ENCODE results near the gene ADAMTSL3. TPM values are rescaled to one million over a fixed set of nuclear protein-coding genes. Genes with fewer than 3 reads are reported as not detected.

Gene ADAMTSL3
- total and polyA plus RNA-seq, 4 donors = 3.5 to 19.0 (median 8.0) TPM

GRCh38 chr15:83673385-83673784, 19.5 kb downstream of the ADAMTSL3 start:
- WGBS = 80% methylated on average over 1 of the region's 1 CpG
- TF ChIP-seq RAD21 (IDR thresholded peaks at IDR 0.05) (no peak), CTCF (IDR thresholded peaks at IDR 0.05; ENCODE audit: low read depth, low read length, missing input control) (no peak), EGR1 (IDR thresholded peaks at IDR 0.05; ENCODE audit: low read depth in 2 of 2) (no peak), NR2F2 (IDR thresholded peaks at IDR 0.05) (no peak), MAX (IDR thresholded peaks at IDR 0.05) (no peak), YY1 (IDR thresholded peaks at IDR 0.05) (no peak), FOXA2 (IDR thresholded peaks at IDR 0.05) (no peak), ATF3 (IDR thresholded peaks at IDR 0.05) (no peak), HNF4G (IDR thresholded peaks at IDR 0.05) (no peak), FOXA1 (IDR thresholded peaks at IDR 0.05) (no peak), SP1 (IDR thresholded peaks at IDR 0.05) (no peak), REST (IDR thresholded peaks at IDR 0.05) (no peak), ZBTB33 (IDR thresholded peaks at IDR 0.05) (no peak)
- no peak overlapping the region for H3K9ac ChIP-seq (ENCODE audit: low read depth in 1 of 2, low read length in 2 of 2)
- DNase-seq (ENCODE audit: low spot score) = no peak
- H3K9me3 ChIP-seq (ENCODE audit: control insufficient read depth in 4 of 4, low read length in 3 of 4) = peaks cover 0 to 4% (median 0%) of the 10 kb centered on the region in 4 donors
- no peaks in the 10 kb centered on the region for H3K27me3 ChIP-seq (ENCODE audit: control insufficient read depth in 4 of 4, insufficient read depth in 4 of 4, low read length in 3 of 4)
- no peak overlapping the region for H3K27ac ChIP-seq (ENCODE audit: low read depth in 1 of 2, low read length in 2 of 2)
- H3K4me1 ChIP-seq (ENCODE audit: control insufficient read depth in 4 of 4, insufficient read depth in 4 of 4, low read length in 3 of 4) = peaks cover 0 to 3% (median 1%) of the 10 kb centered on the region in 4 donors
- H3K4me3 ChIP-seq (ENCODE audit: low read depth in 1 of 3, low read length in 3 of 3) = no peak overlapping the region
- no peaks in the 10 kb centered on the region for H3K36me3 ChIP-seq (ENCODE audit: control insufficient read depth in 4 of 4, insufficient read depth in 3 of 4, low read depth in 1 of 4, low read length in 3 of 4)

- Histone ChIP-seq H3K4me1 (ENCODE audit: control insufficient read depth in 4 of 4, insufficient read depth in 4 of 4, low read length in 3 of 4) (no peaks in the 10 kb centered on the region), H3K9ac (ENCODE audit: low read depth in 1 of 2, low read length in 2 of 2) (no peak overlapping the region), H3K9me3 (ENCODE audit: control insufficient read depth in 4 of 4, low read length in 3 of 4) (peaks cover 0 to 4% (median 1%) of the 10 kb centered on the region in 4 donors), H3K36me3 (ENCODE audit: control insufficient read depth in 4 of 4, insufficient read depth in 3 of 4, low read depth in 1 of 4, low read length in 3 of 4) (peaks cover 0 to 3% (median under 1%) of the 10 kb centered on the region in 4 donors), H3K27ac (ENCODE audit: low read depth in 1 of 2, low read length in 2 of 2) (no peak overlapping the region), H3K27me3 (ENCODE audit: control insufficient read depth in 4 of 4, insufficient read depth in 4 of 4, low read length in 3 of 4) (no peaks in the 10 kb centered on the region), H3K4me3 (ENCODE audit: low read depth in 1 of 3, low read length in 3 of 3) (no peak overlapping the region)
- TF ChIP-seq RAD21 (IDR thresholded peaks at IDR 0.05) (no peak), RXRA (IDR thresholded peaks at IDR 0.05) (no peak), ZBTB33 (IDR thresholded peaks at IDR 0.05) (no peak), NR2F2 (IDR thresholded peaks at IDR 0.05) (peak; percentile 38), YY1 (IDR thresholded peaks at IDR 0.05) (no peak), EGR1 (IDR thresholded peaks at IDR 0.05; ENCODE audit: low read depth in 2 of 2) (no peak)
- 82% methylated on average over 3 of the region's 3 CpGs for WGBS
- DNase-seq (ENCODE audit: low spot score) = no peak
These were observed 28.7 kb downstream of the ADAMTSL3 start for GRCh38 chr15:83682476-83683088.
